GM18508 (cell line): ENCODE results near the gene SLC34A1.

Source experiments
- ATAC-seq: cut with Tn5 transposase; IDR thresholded peaks from one replicate; pipeline ENCODE4 v1.9.1; 2021; ENCODE audit warnings: moderate number of reproducible peaks; ENCODE audit not compliant: insufficient read depth, unreplicated experiment

SLC34A1 gene

DNA sequence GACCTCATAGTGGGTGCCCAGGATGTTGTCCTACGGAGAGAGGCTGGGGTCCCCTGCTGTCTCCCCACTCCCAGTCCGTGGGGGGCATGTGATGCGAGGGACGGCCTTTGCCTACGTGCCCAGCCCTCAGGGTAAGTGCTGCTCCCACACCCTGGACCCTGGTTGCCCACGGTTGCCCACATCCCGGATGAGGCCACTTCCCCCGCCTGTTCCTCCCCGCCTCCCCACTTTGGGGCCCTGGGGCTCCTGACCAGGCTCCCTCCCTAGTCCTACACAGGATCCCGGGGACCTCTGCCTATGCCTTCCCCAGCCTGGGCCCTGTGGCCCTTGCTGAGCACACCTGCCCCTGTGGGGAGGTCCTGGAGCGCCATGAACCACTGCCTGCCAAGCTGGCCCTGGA is 1.5 kb downstream of the SLC34A1 start:
- ATAC-seq, result no peak

DNA sequence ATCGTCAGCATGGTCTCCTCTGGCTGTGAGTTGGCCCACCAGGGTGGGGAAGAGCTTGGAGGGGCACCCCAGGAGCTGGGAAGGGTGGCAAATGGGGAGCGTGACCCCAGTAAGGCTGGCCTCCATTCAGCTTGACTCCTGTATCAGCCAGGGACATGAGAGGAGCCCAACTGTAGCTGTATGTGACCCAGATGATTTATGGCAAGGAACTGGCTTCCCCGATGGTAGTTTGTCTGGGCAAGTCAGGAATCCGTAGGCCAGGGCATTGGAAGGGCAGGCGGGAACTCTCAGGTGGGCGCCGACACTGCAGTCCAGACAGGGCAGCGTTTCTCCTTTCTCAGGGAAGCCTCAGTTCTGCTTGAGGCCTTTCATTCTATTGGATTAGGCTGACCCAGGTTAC is 2.3 kb downstream of the SLC34A1 start:
- ATAC-seq, result no peak

DNA sequence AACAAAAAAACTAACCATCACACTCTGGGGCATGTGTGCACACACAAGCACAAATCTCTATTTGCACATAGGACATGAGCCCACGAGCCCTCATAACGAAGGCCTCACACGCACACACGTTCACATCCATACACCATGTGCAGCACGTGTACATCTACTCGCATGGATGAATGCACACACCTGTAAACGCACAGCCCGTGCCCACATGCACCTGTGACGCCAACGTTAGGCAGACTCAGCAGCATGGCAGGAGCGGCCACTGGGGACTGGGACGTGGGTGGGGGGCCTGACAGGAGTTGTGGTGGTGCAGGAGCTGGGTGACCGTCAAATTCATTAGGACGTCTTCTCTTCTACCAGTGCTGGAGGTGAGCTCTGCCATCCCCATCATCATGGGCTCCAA is 3.2 kb downstream of the SLC34A1 start:
- no peak for ATAC-seq

DNA sequence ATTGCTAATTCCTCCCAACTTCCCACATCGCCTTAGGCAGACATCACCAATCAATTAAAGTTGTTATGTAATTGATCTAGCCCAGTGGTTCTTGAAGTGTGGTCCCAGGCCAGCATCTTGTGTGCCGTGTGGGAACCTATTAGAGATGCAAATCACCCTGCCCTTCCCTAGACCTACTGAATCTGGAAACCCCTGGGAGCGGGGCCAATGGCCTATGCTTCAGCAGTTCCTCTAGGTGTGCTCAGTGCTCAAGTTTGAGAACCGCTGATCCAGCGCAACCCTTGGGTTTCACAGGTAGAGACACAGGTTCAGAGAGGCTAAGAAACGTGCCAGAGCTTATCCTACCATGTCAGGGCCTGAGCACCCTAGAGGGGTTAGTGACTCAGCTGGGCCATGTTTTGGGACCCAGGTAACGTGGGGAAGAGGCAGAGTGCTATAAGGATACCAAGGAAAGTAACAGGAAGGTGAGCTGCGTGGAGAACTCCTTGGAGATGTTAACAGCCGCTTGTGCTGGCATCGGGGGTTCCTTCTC is 4.4 kb downstream of the SLC34A1 start:
- ATAC-seq, result no peak

DNA sequence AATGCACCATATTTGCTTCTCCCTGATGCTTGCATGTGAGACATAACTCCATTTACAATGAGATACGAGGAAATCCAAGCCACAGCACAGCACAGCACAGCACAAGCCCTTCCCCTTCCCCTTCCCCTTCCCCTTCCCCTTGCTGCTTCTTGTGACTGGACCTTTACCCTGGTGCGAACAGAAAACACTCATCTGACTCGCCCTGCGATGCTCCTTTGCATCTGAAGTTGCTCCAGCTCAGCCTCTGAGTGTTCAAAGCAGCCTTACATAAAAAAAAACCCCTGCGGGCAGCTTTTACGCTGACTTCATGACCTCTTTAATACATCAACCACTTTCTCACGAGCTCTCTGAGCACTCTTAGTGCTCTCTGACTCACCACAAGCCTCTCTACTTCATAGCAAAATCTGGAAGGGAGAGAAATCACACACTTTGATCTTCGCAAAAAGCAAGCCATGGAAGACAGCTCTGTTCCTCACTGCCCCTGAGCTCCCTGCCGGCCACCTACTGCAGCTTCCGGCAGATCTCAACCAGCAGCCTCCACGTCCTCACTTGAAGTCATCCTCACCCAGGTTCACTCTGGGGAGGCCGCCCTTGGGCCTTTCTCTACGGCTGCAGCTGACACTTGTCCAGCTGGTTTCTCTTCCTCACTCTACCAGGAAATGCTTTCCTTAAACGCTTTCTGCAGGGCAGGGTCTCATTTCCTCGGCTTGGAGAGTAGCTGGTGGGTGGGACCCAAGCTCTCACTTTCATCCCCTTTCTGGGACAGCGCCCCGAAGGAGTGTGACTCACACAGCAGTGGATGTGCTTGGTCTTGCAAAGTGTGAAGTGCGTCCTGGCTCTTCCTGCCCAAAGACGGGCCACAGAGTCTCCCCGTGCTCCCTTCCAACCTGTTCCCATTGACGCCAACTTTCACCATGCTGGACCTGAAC is 5.3 kb downstream of the SLC34A1 start:
- ATAC-seq, result no peak

DNA sequence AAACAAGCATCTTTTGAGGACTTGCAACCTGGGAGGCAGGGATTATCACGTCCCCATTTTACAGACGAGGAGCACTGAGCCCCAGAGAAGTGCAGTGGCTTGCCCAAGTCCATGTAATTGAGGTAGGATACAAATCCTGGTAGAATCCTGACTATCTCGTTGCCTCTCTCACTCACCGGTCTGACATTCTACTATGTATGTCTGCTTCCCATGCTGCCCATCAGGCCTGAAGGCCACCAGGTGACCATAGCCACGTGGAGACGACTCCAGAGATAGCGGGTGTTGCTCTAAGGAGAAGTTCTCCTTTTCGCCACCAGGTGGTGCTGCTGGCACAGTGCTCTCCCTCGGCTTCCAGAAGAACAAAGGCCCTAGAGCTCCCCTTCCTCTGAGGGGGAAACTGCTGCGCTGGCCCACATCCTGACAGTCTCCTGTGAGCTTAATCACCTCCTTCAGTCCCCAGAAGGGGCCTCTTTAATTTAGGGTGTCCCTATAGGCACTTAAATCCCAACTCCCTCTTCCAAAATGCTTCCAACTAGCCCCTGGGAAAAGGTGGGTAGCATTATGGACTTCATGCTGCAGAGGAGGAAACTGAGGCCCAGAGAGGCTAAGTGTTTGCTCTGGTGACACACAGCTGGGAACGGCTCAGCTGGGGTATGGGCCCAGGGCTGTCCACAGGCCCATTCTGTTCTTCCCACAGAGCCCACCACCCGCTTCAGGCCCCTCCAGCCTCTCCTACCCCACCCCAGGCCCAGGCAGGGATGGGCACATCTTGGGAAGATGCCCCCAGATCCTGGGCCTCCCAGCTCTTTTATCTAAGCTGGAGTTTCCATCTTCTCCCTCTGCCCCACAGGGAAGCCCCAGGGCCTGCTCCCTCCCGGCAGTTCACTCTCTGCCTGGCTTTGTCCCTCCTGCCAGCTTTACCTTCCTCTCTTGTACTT is 6.4 kb downstream of the SLC34A1 start:
- no peak for ATAC-seq

DNA sequence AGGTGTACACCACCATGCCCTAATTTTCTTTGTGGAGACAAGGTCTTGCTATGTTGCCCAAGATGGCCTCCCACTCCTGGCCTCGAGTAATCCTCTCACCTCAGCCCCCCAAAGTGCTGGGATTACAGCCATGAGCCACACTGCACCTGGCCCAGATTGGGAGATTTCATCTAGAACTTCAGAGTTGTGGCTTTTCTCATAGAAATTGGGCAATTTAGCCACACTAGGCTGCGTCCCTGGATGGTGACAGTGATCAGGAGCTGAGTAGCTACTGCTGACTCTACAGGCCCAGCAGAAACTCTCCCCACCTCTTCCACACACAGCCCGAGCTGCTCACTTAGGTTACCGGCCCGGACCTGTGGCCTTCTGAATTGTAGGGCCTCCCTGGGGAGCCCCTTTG is 8.5 kb downstream of the SLC34A1 start:
- no peak for ATAC-seq

DNA sequence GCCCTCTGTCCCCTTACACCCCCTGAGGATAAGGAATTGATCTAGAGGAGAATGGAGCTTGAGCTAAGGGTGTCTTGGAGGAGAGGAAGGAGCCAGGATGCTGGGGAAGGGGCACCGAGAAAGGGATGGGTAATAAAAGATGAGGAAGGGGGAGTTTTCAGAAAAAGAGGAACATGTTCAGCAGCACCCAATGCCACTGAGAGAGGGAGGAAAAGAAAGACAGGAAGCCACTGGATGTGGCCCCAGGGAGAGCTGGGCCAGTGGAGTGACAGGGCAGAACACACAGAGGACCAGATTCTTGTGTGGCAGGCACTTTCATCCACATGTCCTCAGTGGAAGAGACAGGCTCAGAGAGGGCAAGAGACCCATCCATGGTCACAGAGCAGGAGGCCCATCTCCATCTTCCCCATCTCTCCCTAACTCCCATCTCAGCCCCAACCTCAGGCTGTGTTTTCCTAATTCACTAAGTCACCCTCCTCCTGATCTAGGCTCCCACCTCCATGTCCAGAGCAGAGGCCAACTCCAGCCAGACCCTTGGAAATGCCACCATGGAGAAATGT is 9.1 kb downstream of the SLC34A1 start:
- no peak for ATAC-seq

DNA sequence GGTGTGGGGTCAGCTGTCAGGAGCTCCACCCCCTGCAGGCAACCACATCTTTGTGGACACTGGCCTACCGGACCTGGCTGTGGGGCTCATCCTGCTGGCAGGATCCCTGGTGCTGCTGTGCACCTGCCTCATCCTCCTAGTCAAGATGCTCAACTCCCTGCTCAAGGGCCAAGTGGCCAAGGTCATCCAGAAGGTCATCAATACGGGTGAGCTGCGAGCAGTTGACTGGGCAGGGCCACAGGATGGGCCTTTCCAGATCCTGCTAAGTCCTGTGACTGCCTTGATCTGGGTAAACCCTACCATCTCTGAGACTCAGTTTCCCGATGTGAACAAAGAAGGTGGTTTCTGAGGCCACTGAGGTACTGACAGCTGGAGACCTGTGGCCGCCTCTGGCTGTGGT is 9.8 kb downstream of the SLC34A1 start:
- ATAC-seq, result no peak

DNA sequence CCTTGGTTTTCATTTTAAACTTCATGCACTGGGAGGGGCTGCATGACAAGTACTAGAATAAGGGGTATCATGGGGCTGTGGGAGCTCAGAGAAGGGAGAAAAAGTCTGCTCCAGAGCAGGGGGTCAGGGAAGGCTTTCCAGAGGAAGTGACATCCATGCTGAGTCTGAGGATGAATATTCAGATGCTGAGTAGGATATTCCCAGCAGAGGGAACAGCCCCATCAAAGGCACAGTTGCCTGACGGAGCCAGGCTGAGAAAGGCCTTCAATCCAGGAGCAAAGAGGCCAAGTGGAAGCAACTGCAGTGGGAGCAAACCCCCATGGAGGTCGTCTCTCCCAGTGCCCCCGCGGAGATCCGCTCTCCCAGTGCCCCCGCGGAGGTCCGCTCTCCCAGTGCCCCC is 11.8 kb downstream of the SLC34A1 start:
- ATAC-seq, result no peak

DNA sequence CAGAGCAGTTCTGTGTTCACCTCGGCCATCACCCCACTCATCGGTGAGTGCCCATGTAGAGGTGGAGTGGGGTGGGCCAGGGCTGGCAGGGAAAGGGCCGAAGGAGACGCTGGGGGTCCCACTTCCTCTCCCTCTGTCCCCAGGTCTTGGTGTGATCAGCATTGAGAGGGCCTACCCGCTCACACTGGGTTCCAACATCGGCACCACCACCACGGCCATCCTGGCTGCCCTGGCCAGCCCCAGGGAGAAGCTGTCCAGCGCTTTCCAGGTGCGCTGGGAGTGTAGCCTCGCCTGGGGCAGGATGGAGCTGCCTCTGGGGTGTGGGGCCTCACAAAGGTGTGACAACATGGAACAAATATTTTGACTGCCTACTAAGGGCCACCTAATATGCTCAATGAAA is 12.6 kb downstream of the SLC34A1 start:
- no peak for ATAC-seq

DNA sequence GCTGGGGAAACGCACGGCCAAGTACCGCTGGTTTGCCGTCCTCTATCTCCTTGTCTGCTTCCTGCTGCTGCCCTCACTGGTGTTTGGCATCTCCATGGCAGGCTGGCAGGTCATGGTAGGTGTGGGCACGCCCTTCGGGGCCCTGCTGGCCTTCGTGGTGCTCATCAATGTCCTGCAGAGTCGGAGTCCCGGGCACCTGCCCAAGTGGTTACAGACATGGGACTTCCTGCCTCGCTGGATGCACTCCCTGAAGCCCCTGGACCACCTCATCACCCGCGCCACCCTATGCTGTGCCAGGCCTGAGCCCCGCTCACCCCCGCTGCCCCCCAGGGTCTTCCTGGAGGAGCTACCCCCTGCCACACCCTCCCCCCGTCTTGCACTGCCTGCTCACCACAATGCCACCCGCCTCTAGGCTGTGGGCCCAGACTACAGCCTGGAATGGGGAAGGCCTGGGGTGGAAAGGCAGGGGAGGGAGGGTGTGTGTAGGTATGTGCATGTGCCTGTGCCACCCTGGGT is 13.7 kb downstream of the SLC34A1 start:
- no peak for ATAC-seq

DNA sequence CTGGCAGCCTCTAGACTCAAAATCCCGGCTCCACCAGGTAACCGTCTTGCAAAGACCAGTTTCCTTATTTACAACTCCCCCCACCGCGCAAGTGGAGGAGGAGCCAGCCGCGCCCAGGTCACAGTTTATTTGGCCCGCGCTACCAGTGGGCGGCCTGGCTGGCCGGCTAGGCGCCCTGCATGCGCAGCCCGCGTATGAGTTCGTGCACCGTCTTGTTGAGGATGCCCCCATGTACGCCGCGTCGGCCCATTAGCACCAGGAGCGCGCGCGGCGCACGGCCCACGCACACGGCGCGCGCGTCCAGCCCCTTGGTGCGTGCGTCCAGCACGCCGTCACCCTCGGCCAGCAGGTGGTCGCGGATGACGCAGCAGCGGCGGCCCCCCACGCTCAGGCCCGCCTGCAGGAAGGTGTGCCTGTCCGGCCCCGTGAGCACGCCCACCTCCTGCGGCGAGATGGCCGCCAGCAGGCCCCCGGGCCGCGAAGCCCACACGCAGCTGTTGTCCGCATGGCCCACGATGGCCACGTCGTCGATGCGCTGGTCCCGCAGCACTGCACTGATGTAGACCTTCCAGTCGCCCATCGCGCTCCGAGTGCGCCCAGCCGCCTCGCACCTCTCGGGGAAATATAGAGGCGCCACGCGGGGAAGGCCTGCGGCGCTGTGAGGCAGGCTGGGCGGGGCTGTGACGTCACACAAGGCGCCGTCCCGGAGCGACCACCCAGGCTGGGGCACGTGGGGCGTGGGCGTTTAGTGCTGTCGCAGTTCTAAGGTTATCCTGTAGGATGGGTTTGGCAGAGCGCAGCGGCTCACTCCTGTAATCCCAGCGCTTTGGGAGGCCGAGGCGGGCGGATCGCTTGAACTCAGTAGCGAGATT is 16.0 kb downstream of the SLC34A1 start, which contains the start of gene PFN3:
TSS of gene PFN3 (minus strand) at position 665 of the 872 bp plus-strand sequence. CDS start at position 580, 85 bp downstream.
- ATAC-seq, result no peak

DNA sequence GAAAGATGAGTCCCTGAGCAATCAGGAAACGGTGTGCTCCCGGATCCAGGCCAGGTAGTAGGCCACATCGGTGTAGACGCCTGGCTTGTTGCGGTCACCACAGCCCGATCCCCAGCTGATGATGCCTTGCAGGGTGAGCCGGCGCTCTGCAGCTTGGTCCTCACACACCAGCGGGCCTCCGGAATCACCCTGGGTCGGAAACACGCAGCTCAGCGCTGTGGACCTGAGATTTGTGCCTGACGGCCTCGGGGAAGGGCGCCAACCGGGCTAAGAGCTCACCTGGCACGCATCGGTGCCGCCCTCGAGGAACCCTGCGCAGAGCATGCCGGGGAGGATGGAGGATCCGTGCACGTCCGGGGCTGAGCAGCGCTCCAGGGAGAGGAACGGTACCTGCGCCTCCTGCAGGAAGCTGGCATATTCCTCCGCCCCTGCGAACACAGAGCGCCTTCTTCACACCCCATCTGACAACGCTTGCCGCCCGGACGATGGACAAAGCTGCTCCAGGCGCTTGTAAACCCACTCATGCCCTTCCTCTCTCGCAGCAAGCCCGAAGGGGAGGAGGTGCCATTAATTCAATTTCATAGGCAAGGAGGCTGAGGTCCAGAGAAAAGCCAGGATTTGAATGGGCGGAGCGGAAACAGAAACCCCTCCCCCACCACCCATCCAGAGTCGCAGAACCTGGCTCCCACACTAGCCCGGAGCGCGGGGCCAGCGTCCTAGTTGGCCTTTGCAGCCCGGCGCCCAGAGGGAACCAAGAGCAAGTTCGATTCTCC is 18.2 kb downstream of the SLC34A1 start:
- ATAC-seq, result no peak

DNA sequence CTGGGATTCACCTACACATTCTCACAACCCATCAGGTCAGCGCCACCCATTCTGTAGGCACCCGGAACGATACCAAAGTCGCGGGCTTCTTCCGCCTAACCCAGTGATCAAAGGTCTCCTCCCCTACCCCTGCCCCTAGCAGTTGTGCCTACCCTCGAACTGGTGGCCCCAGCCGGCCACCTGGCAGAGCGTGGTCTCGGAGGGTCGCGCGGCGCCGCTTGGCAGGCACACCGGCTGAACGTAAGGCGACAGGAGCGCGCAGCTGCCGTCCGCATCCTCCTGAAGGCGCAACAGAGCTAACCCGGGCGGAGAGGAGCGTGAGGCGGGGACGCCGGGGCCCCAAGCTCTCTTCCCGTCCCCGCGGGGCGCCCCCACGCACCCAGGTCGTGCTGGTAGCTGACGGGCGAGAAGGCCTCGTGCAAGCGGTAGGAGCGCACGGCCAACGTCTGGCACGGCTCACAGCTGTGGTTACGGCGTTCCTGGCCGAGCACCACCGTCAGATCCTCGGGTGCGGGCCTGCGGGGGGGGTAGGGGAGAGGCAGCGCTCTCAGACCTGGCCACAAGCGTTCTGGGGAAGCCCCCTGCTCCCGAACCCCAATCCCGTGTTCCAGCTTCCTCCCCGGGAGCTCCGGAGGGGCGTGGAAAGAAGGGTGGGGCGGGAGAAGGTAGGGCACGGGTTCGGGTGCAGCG is 19.0 kb downstream of the SLC34A1 start:
- ATAC-seq, result no peak

DNA sequence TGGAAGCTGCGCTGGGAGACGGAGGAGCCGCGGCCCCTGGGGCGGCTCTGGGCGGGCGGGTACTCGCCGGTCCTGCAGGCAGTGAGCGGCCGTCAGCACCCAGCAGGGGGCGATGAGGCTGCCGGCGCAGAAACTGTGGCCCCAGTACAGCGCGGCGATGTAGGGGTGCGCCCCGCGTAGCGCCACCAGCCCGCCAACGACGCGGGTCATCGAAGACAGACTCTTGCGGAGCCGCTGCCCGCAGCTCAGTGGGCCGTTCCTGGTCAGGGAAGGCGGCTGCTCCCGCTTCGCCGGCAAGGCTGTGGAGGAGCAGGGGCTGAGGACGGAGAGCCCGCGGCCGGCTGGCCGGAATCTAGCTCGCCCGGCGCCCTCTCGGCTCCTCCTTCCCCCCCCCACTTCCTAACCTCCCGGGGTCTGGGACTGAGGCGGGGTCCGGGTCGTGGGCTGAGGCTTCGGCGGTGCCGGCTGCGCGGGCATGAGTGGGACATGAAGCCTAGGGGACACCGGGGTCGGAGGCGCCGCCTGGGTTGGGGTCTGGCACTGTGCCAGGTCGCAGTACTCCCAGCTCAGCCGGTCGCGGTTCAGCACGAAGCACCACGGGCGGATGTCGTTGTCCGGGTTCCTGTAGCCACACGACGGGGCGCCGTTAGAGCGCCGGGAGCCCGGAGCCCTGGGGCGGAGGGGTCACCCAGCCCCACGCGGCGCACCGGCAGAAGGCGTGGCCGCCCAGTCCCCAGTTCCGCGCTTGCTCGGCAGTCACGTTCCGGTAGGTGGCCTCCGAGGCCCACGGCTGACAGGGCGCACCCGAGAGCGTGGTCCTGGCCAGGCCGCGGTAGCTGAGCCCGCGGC is 19.8 kb downstream of the SLC34A1 start:
- no peak for ATAC-seq

DNA sequence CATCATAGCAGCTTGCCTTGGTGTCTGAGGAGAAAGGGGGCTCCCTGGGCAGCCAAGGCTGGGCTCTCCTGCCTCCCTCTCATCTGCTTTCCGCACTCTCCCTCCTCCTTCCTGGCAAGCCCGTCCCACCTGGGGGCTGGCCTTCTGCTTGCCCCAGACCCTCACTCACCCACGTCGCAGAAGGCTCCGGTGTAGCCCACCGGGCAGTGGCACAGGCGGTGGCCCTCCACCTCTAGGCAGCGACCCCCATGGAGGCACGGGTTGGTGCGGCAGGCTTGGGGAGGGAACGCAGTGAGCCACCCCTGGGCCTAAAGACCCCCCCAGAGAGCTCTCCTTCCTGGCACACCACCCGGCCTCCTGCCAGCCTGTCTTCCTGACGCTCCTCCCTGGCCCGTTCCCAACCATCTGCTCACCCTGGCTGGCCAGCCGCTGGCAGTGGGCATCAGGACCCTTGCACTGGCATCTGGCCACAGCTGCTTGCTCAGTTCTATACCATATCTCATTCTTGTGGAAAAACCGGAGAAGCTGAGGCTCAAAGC is 20.5 kb downstream of the SLC34A1 start:
- ATAC-seq, result no peak
